ENCODE measurements around the gene OAF. TPM values are rescaled to one million over a fixed set of nuclear protein-coding genes. Genes with fewer than 3 reads are reported as not detected.

Gene OAF
- total RNA-seq, 1 donor from 2014 or later, result 20.9 TPM

GRCh38 chr11:120186774-120187591 lies 23.8 kb upstream of the OAF start:
- no peak overlapping the region for H3K27ac ChIP-seq (ENCODE audit: low read depth, low read length)
- H3K9ac ChIP-seq (ENCODE audit: low read length), result no peak overlapping the region
- H3K4me2 ChIP-seq (ENCODE audit: low read length), result peak overlapping the region; percentile 30
- no peak overlapping the region for H3K4me3 Mint-ChIP-seq (ENCODE audit: unreplicated experiment)
- H3K9me3 ChIP-seq (ENCODE audit: insufficient read depth, low read depth, low read length), result no peaks in the 10 kb centered on the region
- H2AFZ ChIP-seq (ENCODE audit: low read depth, low read length), result peak overlapping the region; percentile 15
- no peaks in the 10 kb centered on the region for H3K9me3 Mint-ChIP-seq (ENCODE audit: unreplicated experiment)
- peaks cover 8% of the 10 kb centered on the region for H3K4me1 ChIP-seq (ENCODE audit: insufficient read depth, low read length)
- no peak overlapping the region for H3K27ac Mint-ChIP-seq (ENCODE audit: unreplicated experiment)
- no peaks in the 10 kb centered on the region for H3K36me3 ChIP-seq (ENCODE audit: insufficient read depth, low read length)
- H3K4me1 Mint-ChIP-seq (ENCODE audit: low read depth, unreplicated experiment), result peaks cover 10% of the 10 kb centered on the region
- H4K20me1 ChIP-seq (ENCODE audit: insufficient read depth, low read length), result no peaks in the 10 kb centered on the region
- no peak for TF ChIP-seq EZH2 (IDR thresholded peaks at IDR 0.05; ENCODE audit: insufficient read depth, low read length)
- no peak for TF ChIP-seq CTCF (IDR thresholded peaks at IDR 0.05; ENCODE audit: insufficient read depth, low read depth, low read length)
- H3K79me2 ChIP-seq (ENCODE audit: insufficient read depth, low read length), result no peaks in the 10 kb centered on the region
- DNase-seq (ENCODE audit: low read depth) (peak; percentile 57), FAIRE-seq (no peak)
- peaks cover 2% of the 10 kb centered on the region for H3K36me3 Mint-ChIP-seq (ENCODE audit: low read depth, unreplicated experiment)
- H3K27me3 ChIP-seq (ENCODE audit: insufficient read depth, low read length), result peaks cover 11% of the 10 kb centered on the region
- H3K4me3 ChIP-seq (ENCODE audit: insufficient read depth, low read depth, low read length), result no peak overlapping the region
- H3K27me3 Mint-ChIP-seq (ENCODE audit: low read depth, unreplicated experiment), result peaks cover 53% of the 10 kb centered on the region

- no peak overlapping the region for H3K27ac Mint-ChIP-seq (ENCODE audit: unreplicated experiment)
- Histone ChIP-seq H3K4me3 (ENCODE audit: insufficient read depth, low read depth, low read length) (no peak overlapping the region), H4K20me1 (ENCODE audit: insufficient read depth, low read length) (no peaks in the 10 kb centered on the region), H3K79me2 (ENCODE audit: insufficient read depth, low read length) (no peaks in the 10 kb centered on the region), H3K36me3 (ENCODE audit: insufficient read depth, low read length) (no peaks in the 10 kb centered on the region), H3K9ac (ENCODE audit: low read length) (no peak overlapping the region), H3K4me1 (ENCODE audit: insufficient read depth, low read length) (peaks cover 8% of the 10 kb centered on the region), H3K27ac (ENCODE audit: low read depth, low read length) (no peak overlapping the region), H3K4me2 (ENCODE audit: low read length) (no peak overlapping the region), H3K27me3 (ENCODE audit: insufficient read depth, low read length) (peaks cover 11% of the 10 kb centered on the region), H2AFZ (ENCODE audit: low read depth, low read length) (no peak overlapping the region), H3K9me3 (ENCODE audit: insufficient read depth, low read depth, low read length) (no peaks in the 10 kb centered on the region)
- no peaks in the 10 kb centered on the region for H3K9me3 Mint-ChIP-seq (ENCODE audit: unreplicated experiment)
- TF ChIP-seq EZH2 (IDR thresholded peaks at IDR 0.05; ENCODE audit: insufficient read depth, low read length), result no peak
- no peak for TF ChIP-seq CTCF (IDR thresholded peaks at IDR 0.05; ENCODE audit: insufficient read depth, low read depth, low read length)
- H3K4me3 Mint-ChIP-seq (ENCODE audit: unreplicated experiment), result no peak overlapping the region
- DNase-seq (ENCODE audit: low read depth) (no peak), FAIRE-seq (no peak)
- H3K27me3 Mint-ChIP-seq (ENCODE audit: low read depth, unreplicated experiment), result peaks cover 59% of the 10 kb centered on the region
- peaks cover 2% of the 10 kb centered on the region for H3K36me3 Mint-ChIP-seq (ENCODE audit: low read depth, unreplicated experiment)
- H3K4me1 Mint-ChIP-seq (ENCODE audit: low read depth, unreplicated experiment), result peaks cover 10% of the 10 kb centered on the region
Measured at GRCh38 chr11:120188371-120188770, 22.5 kb upstream of the OAF start.

Measured in astrocyte (in vitro differentiated cells and primary cell).